TTC549 (cell line): ENCODE data around the gene GAGE12D.
"Not testable (repeated sequence)": the region's sequence is repeated elsewhere in the genome, so short reads cannot be mapped to it uniquely, and the experiment has no call there.

Source experiments
- FAIRE-seq: peaks from 2 replicates; lab custom pipeline; 2012; peaks lifted over from hg19 to GRCh38; lab: Jason Lieb, UNC

The GAGE12D gene, protein sequence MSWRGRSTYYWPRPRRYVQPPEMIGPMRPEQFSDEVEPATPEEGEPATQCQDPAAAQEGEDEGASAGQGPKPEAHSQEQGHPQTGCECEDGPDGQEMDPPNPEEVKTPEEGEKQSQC

GRCh38 chrX:49541433-49541832, at the start of gene GAGE12D:
TSS of gene GAGE12D (plus strand) at chrX:49541733. CDS start at chrX:49542888, 1,155 bp downstream.
- FAIRE-seq: not testable (repeated sequence)

DNA sequence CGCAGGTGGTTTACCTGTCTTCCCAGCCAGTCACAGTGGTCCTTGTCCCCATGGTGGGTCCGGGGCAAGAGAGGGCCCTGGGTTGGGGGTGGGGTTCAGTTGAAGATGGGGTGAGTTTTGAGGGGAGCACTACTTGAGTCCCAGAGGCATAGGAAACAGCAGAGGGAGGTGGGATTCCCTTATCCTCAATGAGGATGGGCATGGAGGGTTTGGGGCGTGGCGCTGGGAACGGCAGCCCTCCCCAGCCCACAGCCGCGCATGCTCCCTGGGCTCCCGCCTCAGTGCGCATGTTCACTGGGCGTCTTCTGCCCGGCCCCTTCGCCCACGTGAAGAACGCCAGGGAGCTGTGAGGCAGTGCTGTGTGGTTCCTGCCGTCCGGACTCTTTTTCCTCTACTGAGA, 9.7 kb upstream of the GAGE12D start, which contains the start of gene GAGE12C:
GAGE12C (plus strand) TSS at position 301 of the 400 bp plus-strand sequence. CDS start 1,155 bp downstream, outside the sequence.
- not testable (repeated sequence) for FAIRE-seq

GRCh38 chrX:49550989-49551388, 9.5 kb downstream of the GAGE12D start, which contains the start of gene GAGE12E:
TSS of gene GAGE12E (plus strand) at chrX:49551289. CDS start at chrX:49552444, 1,155 bp downstream.
- FAIRE-seq: not testable (repeated sequence)

DNA sequence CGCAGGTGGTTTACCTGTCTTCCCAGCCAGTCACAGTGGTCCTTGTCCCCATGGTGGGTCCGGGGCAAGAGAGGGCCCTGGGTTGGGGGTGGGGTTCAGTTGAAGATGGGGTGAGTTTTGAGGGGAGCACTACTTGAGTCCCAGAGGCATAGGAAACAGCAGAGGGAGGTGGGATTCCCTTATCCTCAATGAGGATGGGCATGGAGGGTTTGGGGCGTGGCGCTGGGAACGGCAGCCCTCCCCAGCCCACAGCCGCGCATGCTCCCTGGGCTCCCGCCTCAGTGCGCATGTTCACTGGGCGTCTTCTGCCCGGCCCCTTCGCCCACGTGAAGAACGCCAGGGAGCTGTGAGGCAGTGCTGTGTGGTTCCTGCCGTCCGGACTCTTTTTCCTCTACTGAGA, 19.0 kb downstream of the GAGE12D start, which contains the start of gene GAGE12F:
GAGE12F (plus strand) TSS at position 301 of the 400 bp plus-strand sequence. CDS start 1,155 bp downstream, outside the sequence.
- FAIRE-seq: not testable (repeated sequence)

- not testable (repeated sequence) for FAIRE-seq
Measured at GRCh38 chrX:49568728-49569127, 27.2 kb downstream of the GAGE12D start.

DNA sequence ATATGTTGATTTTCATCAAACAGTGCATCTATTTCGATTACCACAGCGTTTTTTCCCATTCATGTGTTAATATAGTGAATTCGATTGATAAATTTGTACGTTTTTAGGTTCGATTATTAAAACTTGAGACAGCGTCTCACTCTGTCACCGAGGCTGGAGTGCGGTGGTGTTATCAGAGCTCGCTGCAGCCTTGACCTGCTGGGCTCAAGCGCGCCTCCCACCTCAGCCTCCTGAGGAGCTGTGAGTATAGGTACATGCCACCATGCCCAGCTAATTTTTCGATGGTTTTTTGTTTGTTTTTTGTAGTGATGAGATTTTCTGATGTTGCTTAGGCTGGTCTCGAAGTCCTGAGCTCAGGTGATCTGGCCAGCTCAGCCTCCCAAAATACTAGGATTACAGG, 27.6 kb downstream of the GAGE12D start:
- FAIRE-seq: not testable (repeated sequence)

DNA sequence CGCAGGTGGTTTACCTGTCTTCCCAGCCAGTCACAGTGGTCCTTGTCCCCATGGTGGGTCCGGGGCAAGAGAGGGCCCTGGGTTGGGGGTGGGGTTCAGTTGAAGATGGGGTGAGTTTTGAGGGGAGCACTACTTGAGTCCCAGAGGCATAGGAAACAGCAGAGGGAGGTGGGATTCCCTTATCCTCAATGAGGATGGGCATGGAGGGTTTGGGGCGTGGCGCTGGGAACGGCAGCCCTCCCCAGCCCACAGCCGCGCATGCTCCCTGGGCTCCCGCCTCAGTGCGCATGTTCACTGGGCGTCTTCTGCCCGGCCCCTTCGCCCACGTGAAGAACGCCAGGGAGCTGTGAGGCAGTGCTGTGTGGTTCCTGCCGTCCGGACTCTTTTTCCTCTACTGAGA, 28.6 kb downstream of the GAGE12D start, which contains the start of gene GAGE12G:
GAGE12G (plus strand) TSS at position 301 of the 400 bp plus-strand sequence. CDS start 1,155 bp downstream, outside the sequence.
- FAIRE-seq: not testable (repeated sequence)

- not testable (repeated sequence) for FAIRE-seq
Measured at GRCh38 chrX:49579649-49580048, 38.1 kb downstream of the GAGE12D start, which contains the start of gene GAGE12H. TSS of gene GAGE12H (plus strand) at chrX:49579949. CDS start at chrX:49581104, 1,155 bp downstream.

DNA sequence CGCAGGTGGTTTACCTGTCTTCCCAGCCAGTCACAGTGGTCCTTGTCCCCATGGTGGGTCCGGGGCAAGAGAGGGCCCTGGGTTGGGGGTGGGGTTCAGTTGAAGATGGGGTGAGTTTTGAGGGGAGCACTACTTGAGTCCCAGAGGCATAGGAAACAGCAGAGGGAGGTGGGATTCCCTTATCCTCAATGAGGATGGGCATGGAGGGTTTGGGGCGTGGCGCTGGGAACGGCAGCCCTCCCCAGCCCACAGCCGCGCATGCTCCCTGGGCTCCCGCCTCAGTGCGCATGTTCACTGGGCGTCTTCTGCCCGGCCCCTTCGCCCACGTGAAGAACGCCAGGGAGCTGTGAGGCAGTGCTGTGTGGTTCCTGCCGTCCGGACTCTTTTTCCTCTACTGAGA, 47.7 kb downstream of the GAGE12D start, which contains the start of gene GAGE2A:
GAGE2A (plus strand) TSS at position 301 of the 400 bp plus-strand sequence. CDS start 1,155 bp downstream, outside the sequence.
- FAIRE-seq: not testable (repeated sequence)

- FAIRE-seq: not testable (repeated sequence)
Measured at GRCh38 chrX:49589769-49590478, 48.4 kb downstream of the GAGE12D start.

DNA sequence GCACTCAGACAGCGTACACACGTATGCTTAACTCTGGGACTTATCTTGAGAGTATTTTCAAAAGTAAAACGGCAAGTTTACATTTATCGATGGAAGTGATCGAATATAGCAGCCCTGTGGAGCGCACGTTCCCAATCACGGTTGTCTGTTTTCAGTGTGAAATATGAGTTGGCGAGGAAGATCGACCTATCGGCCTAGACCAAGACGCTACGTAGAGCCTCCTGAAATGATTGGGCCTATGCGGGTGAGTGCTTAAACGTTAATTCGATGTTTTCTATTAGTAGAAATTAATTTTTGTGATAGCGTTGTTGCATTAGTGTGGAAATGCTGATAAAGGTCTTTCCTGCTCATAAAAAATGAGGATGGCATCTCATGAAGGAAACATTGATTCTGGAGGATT, 49.0 kb downstream of the GAGE12D start:
- FAIRE-seq: not testable (repeated sequence)
